ENCODE data around the gene COPB2.
"Not testable (repeated sequence)": the region's sequence is repeated elsewhere in the genome, so short reads cannot be mapped to it uniquely, and the experiment has no call there.

COPB2 gene

DNA sequence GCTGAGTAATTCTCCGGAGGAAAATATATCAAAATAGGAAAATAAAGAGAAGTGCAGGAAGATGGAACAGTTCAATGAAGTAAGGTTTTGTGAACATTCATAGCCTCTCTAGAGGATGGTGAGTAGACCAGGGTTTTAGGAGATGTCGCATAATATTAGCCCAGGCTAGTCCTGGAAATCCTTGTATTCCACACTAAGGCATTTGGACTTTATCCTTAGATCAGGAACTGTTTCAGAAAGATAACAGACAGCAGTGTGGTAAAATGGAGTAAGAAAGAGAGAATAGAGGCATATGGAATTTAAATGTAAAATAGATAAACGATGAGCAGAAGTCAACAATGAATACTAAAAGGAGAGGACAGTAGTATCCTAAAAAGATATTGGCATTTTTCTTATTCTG is 12.1 kb downstream of the COPB2 start:
- DNase-seq: no peak

- DNase-seq: no peak
These were observed 15.3 kb downstream of the COPB2 start for GRCh38 chr3:139374099-139374498.

DNA sequence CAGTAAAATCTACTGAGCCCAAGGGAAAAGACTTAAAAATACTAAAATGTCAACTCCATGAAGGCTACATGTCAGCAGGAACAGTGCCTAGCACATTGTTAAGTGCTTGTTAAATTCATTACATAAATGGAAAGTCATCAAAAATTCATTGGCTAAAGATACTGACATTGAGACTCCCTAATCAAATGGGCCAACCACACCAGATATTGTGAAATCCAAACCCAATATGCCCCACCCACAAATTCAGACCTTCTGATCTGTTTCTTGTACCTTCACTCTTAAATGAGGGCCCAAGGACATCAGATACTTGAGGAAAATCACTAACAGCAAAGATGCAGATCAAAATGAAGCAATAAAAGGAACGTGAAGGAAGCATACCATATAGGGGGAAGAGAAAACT is 24.9 kb downstream of the COPB2 start:
- DNase-seq: no peak

DNA sequence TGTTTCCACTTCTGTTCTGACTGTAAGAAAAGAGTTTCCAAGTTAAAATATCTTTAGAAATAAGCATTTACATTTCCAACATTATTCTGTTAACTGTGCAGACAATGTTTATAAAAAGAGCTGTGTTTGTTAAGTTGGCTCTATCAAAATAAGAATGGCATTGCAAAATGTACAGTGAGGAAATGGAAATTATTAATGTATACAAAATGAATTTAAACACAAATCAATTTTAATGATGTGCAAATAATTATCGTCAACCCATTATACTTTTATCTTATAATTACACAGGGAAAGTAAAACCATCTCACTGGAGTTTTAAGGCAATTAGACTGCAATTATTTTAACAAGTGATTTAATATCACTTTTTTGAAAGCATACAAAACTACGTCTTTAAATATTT is 28.2 kb downstream of the COPB2 start:
- DNase-seq: no peak

- peak; percentile 32 for DNase-seq
These were observed 30.4 kb downstream of the COPB2 start for GRCh38 chr3:139358841-139359562.

DNA sequence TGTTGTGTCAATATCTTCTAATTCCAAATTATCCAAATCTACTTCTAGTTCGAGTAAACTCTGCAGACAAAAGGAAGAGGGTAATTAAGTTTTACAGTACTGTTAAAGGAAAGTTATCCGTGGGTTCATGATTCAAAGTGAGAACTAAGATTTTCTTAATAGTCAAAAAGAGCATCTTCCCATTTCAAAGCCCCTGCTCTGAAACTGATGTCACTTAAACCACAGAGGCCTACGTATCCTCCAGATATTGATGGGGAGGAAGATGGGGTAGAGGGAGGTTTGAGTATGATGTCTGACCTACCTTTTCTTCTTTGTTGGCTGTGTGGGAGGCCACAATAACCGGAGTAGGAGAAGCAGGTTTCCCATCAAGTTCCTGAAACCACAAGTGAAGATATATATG is 31.5 kb downstream of the COPB2 start:
- no peak for DNase-seq

DNA sequence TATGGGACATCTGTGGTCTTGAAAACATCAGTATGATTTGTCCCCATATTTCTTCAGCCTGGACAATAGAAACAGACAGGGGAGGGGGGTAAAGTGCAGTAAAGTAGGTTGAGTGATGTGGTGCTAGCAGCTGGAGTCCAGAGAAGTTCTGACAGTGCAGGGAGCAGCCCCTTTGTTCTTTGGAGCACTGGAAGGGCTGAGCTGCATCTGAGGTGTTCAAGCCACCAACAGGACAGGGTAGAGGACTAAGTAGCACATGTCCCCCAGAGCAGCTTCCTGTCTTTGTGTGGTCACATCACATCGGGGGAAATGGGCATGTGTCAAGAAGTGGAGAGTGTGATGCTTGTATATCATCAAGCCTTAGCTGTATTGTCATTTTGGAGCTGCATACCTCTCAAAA is 33.6 kb downstream of the COPB2 start:
- DNase-seq: no peak

DNA sequence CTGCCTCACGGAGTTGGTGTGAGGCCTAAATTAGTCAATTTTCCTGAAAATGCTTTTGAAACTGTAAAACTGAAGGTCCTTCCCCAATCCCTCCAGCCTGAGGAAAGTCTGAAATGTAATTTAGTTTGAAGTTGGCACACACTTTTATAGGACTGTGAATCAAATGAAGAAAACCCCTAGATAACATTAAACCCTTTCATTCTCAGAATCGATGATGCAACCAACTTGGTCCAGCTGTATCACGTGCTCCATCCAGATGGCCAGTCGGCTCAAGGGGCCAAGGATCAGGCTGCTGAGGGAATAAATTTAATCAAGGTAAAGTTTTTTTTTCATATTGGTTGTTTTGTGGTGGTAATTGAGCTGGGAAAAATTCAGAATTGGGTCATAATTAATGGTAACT is 34.0 kb downstream of the COPB2 start:
- no peak for DNase-seq

DNA sequence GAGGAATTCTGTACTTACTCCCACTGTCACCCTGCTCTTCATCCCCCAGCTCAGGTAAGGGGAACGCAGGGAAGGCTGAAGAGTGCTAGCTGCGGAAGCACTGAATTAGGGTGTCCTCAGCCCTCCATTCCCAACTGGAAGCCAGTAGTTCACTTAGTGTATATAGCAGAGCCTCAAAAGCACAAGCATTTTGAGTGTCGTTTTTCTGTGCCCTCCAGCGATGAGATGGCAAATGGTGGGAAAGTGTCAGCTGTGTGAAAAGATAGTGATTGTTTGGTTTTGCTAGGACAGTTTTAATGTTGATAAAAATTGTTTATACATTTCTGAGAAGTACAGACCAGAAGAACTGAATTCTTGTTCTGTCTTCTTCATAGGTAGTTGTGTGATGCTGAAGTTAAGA is 34.8 kb downstream of the COPB2 start:
- DNase-seq: no peak

- DNase-seq: no peak
These were observed 35.4 kb downstream of the COPB2 start for GRCh38 chr3:139353920-139354556.

- no peak for DNase-seq
These were observed 42.7 kb downstream of the COPB2 start for GRCh38 chr3:139346771-139347170.

DNA sequence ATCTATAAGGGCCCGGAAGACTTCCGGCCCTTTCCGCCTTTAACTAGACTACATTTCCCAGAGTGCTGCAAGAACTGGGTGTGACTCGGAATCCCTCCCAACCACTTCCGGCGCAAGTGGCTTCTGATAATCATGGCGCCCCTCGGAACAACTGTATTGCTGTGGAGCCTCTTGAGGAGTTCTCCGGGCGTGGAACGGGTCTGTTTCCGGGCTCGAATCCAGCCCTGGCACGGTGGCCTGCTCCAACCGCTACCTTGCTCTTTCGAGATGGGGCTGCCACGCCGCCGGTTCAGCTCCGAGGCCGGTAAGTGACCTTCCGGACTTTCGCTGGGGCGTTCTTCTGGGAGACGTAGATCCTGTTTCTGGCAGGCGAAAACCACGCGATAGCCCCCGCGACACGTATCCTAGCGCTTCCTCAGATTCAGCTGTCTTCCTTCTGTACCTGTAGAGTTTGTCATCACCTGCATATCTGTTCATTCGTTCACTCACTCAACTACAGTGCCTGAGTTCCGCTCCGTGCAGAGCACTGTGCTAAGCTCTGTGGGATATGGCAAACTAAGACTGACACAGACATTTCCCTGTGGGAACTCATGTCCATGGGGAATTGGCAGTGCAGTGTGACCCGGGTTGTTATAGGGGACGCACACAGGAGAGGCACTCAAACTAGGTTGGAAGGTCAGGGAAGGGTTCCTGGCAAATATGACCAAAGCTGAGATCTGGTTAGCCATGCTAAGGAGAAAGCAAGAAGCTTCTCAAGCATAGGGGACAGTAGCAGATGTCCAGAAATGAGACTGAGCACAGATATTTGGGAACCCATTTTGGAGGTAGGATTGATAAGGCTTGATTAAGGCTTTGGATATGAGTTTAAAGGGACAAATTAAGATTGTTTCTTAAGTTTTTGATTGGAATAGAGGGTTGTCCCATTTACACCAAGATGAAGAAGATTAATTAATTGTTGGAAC is 45.3 kb downstream of the COPB2 start, which contains the start of gene MRPS22:
TSS of gene MRPS22 (plus strand) at position 126 of the 962 bp plus-strand sequence. CDS start at position 133, 7 bp downstream.
- peak; percentile 56 for DNase-seq

- no peak for DNase-seq
These were observed 47.4 kb downstream of the COPB2 start for GRCh38 chr3:139342054-139342453.

DNA sequence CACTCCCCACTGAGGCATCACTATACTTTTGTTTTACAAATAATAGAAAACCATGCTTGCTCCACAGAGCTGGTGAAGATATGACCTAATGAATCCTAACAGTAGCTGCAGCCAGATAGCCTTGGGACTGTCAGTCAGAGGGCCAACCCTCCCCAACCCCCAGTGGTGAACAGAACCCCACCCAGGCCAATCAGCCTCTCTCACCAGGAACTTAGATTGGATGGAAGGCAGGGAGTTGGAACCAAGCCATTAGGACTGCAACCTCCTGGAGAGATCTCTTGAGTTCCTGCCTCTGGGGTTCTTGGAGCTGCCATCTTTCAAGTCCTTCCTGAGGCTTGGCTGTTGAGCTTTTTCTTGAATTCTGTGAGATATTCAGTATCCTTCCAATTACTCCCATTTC is 48.7 kb downstream of the COPB2 start:
- DNase-seq: no peak

- no peak for DNase-seq
These were observed 50.1 kb downstream of the COPB2 start for GRCh38 chr3:139339219-139339906.

DNA sequence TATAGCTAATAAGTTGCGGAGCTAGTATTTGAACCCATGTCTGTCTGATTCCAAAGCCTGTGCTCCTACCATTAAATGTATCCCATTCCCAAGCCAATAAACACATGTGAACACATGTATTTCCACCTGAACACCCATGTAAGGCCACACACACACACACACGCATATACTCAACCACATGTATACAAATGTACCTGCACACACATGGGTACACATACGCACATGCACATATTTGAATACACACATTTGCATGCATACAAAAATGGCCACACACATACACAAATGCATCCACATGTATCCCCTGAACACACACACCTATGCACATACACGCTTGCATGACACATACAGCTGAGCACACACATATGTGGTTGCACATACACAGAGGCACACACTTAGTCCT is 51.0 kb downstream of the COPB2 start:
- DNase-seq: no peak

DNA sequence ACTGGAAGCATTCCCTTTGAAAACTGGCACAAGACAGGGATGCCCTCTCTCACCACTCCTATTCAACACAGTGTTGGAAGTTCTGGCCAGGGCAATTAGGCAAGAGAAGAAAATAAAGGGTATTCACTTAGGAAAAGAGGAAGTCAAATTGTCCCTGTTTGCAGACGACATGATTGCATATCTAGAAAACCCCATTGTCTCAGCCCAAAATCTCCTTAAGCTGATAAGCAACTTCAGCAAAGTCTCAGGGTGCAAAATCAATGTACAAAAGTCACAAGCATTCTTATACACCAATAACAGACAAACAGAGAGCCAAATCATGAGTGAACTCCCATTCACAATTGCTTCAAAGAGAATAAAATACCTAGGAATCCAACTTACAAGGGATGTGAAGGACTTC is 54.8 kb downstream of the COPB2 start:
- DNase-seq: not testable (repeated sequence)

DNA sequence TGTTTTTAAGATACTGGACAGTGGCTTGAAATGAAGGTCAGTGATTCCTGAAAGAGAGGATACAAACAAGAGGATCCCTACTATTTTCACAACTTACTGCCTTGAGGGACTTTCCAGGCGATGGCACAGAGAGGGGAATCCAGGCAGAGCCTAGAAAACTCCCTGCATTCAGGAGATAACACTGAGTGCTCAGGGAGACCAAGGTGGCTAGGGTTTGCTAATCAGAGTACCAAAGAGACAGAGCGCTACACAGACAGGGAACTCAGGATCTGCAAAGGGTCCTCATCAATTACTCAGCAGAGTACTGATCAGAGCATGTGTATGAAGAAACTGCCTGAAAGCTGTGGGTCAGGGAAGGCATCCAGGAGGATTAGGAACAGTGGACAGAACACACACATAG is 57.4 kb downstream of the COPB2 start:
- no peak for DNase-seq

- DNase-seq: no peak
These were observed 60.0 kb downstream of the COPB2 start for GRCh38 chr3:139329364-139329850.

- DNase-seq: no peak
These were observed 61.1 kb downstream of the COPB2 start for GRCh38 chr3:139328356-139328755.

GRCh38 chr3:139327861-139328260 is 61.6 kb downstream of the COPB2 start:
- no peak for DNase-seq

GRCh38 chr3:139327231-139327630 is 62.2 kb downstream of the COPB2 start:
- DNase-seq: no peak

DNA sequence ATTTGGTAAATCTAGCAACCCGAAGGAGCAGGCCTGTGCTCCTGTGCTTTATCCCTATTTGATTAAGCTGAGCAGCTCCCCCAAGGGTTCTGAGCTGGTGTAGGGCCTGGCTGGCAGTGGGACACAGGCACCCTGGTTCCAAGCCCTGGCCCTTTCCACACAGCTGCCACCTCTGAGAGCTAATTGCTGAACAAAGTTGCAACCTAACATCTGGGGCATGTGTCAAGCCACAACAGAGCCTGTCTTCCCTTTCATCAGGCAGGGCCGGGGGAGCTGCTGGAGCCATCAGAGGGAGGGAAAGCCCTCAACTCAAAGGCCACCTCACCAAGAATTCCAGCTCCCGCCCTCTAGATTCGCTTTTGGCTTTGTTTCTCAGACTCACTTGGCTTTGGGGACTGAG is 62.7 kb downstream of the COPB2 start:
- DNase-seq: no peak

All from NCI-H187 treated with DMSO at 0.1 percent for 48 hours (cell line).